Measurements from ENCODE around the gene FBXL22.

Gene FBXL22

DNA sequence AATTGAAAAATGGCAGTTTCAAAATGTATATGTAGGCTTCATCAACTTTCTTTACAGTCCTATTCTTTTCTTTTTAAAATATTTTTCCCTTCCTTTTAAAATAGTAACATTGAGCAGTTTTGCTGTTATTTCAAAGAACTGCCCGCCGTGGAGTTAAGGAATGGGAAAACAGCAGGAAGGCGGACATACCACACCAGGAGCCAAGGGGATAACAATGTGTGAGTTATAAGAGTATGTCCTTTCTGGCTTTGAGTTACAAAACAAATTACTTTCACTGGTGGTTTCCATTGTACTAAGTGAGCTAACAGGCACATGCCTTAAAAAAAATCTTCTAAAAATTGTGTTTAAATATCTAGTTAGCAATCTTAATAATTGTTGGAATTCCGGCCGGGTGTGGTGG is 37.4 kb upstream of the FBXL22 start:
- H3K4me3 ChIP-seq (ENCODE audit: low read depth, low read length), result no peak overlapping the region
- TF ChIP-seq, protein P1, sequence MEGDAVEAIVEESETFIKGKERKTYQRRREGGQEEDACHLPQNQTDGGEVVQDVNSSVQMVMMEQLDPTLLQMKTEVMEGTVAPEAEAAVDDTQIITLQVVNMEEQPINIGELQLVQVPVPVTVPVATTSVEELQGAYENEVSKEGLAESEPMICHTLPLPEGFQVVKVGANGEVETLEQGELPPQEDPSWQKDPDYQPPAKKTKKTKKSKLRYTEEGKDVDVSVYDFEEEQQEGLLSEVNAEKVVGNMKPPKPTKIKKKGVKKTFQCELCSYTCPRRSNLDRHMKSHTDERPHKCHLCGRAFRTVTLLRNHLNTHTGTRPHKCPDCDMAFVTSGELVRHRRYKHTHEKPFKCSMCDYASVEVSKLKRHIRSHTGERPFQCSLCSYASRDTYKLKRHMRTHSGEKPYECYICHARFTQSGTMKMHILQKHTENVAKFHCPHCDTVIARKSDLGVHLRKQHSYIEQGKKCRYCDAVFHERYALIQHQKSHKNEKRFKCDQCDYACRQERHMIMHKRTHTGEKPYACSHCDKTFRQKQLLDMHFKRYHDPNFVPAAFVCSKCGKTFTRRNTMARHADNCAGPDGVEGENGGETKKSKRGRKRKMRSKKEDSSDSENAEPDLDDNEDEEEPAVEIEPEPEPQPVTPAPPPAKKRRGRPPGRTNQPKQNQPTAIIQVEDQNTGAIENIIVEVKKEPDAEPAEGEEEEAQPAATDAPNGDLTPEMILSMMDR (IDR thresholded peaks at IDR 0.05; ENCODE audit: borderline replicate concordance, insufficient read depth, low read depth, low read length), result no peak

DNA sequence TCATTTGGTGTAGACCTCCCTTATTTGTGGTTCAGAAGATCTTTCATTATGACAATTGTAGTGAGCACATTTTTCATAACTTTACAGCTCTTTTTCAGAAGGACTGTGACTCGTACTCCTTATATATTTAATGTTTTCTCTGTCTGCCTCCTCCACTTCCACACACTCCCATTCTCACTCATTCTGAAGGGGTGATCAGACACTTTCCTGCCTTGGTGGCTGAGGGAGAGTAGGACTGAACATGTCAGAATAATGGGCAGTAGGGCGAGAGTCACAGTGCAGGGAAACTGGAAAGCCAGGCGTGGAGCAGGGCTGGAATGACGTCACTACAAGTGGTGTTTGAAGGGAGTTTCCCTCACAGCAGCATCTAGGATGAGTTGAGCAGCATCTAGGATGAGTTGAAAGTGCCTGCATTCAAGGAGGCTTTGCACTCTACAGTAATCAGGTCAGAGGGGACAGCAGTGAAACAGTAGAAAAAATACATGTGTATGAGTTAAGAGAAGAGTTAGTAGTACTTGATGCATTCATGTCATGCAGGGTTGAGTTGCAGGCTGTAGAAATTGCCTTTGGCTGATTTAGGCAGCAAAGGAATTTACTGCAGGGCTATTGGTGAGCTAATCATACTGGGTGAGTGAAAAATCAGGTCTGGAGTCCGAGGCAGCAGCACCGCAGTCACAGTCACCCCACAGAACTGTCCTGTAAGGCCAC is 36.3 kb upstream of the FBXL22 start:
- no peak overlapping the region for H3K4me3 ChIP-seq (ENCODE audit: low read depth, low read length)
- TF ChIP-seq, protein P1 (IDR thresholded peaks at IDR 0.05; ENCODE audit: borderline replicate concordance, insufficient read depth, low read depth, low read length), result no peak

DNA sequence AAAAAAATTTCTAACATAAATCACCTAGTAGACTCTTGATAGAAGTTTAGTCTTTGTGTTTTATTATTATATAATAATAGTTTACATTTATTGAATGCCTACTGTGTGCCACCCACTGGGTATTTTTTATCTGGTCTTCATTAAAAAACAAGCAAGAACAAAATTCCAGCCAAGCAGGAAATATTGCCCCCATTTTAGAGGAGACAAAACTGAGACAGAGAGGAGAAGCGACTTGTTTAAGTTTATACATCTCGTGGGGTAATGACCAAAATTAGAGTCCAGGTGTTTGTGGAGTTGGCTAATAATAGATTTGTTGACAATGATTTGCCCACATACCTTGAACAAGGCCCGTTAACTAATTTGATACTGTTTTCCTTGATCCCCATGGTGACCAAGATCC is 33.1 kb upstream of the FBXL22 start:
- TF ChIP-seq, protein P1 (IDR thresholded peaks at IDR 0.05; ENCODE audit: borderline replicate concordance, insufficient read depth, low read depth, low read length), result no peak
- no peak overlapping the region for H3K4me3 ChIP-seq (ENCODE audit: low read depth, low read length)

DNA sequence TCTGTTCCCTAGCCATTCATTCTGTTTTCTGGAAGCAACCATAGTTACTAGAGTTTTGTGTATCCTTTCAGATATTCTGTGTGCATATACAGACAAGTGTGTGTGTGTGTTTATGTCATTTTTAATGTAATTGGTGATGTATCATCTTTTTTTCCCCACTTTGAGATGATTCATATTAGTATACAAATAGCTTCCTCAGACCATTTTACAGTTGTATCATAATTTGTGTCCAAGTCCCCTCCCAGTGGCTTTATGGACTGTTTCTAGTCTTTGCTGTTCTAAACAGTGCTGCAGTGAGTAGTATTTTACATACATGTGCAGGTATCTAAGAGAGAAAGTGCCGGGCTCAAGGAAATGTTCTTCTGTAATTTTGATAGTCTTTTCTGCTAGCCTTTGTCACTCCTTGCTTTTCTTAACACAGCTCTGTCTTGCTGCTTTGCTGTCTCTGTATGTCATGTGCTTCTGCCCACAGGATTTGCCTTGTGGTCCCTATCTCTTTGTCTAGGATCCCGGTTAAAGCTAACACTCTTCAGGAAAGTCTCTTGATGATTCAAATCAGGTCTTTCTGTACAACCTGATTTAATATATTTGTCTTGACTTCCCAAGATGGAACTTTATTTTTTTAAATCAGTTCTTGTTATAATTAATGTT is 31.5 kb upstream of the FBXL22 start:
- no peak overlapping the region for H3K4me3 ChIP-seq (ENCODE audit: low read depth, low read length)
- TF ChIP-seq, protein P1 (IDR thresholded peaks at IDR 0.05; ENCODE audit: borderline replicate concordance, insufficient read depth, low read depth, low read length), result no peak

DNA sequence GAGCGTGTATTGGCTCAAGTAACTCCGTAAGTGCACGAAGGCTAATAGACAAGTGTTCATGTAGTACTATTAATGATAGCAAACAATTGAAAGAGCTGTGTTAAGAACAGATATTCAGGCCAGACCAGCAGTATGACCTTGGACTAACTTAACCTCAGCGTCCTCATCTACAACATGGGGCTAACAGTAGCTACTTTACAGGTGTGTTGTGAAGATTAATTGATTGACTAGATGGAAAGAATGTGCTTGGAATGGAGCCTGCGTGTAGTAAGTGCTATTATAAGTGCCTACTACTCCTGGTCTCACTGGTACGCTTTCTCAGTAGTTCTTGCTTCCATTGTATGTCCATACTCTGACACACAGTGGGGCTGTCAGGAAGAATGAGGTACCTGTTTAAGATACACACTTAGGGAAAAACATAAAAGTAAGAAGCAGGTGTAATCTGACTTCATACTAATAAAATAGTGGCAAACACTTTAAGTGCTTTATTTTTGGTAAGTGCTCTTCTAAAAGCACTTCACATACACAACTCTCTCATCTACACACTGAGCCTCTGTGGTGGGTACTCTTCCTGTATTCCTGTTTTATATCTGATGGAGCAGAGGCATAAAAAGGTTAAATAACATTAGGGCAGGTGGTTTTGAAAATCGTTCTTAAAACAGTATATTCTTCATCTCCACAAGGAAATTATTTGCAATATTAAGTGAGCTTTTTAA is 24.3 kb upstream of the FBXL22 start:
- H3K4me3 ChIP-seq (ENCODE audit: low read depth, low read length), result no peak overlapping the region
- TF ChIP-seq, protein P1 (IDR thresholded peaks at IDR 0.05; ENCODE audit: borderline replicate concordance, insufficient read depth, low read depth, low read length), result no peak

DNA sequence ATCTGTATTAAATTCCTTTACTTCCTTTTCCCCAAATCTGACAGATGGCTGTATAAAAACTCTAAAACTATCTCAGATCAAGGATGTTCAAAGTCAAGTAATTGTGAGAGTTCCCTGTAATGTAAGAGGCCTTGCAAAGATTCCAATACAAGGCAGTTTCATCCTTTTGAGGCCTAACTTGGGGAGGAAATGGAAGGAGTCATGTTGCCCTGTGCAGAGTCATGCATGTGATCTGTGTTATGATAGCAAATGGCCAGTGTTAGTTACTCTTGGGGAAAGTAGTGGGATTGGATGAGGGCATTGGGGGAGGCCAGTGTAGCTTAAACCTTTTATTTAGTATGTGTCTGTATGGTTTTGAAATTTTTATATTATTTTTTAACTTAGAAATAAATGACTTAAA is 23.7 kb upstream of the FBXL22 start:
- no peak overlapping the region for H3K4me3 ChIP-seq (ENCODE audit: low read depth, low read length)
- TF ChIP-seq, protein P1 (IDR thresholded peaks at IDR 0.05; ENCODE audit: borderline replicate concordance, insufficient read depth, low read depth, low read length), result no peak
